Measurements from ENCODE around the gene SRCAP. TPM values are rescaled to one million over a fixed set of nuclear protein-coding genes. Genes with fewer than 3 reads are reported as not detected.

The SRCAP gene
- total RNA-seq, 1 experiment from 2014 or later = 9.4 TPM

DNA sequence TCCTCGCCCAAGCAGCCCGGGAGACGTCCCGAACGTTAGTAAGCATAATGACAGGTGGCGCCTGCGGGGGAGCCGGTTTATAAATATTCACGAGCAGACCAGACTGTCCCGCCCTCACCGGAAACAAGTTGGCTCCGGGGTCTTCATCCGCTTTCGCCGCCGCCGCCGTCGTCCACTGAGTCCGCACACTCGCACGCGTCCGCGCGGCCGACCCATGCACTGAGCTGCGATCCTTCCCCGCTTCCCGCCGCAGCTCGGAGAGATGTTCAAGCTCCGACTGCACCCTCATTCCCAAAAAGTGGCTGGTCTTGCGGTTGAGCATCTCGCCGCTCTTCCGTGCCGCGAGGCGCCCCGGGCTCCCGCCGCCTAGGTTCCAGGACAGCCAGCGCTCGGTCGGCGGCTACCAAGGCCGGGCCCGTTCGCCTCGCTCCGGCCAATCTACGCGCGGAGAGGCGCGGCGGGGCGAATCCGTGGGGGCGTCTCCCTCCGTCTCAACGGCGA, 62.5 kb downstream of the SRCAP start:
- DNase-seq (ENCODE audit: low read depth, low spot score) = no peak
- in situ Hi-C loops (cut with HindIII; ENCODE audit: low pct_unique_long_range_greater_than_20kb, low sequenced_read_pairs) = no loop called here

DNA sequence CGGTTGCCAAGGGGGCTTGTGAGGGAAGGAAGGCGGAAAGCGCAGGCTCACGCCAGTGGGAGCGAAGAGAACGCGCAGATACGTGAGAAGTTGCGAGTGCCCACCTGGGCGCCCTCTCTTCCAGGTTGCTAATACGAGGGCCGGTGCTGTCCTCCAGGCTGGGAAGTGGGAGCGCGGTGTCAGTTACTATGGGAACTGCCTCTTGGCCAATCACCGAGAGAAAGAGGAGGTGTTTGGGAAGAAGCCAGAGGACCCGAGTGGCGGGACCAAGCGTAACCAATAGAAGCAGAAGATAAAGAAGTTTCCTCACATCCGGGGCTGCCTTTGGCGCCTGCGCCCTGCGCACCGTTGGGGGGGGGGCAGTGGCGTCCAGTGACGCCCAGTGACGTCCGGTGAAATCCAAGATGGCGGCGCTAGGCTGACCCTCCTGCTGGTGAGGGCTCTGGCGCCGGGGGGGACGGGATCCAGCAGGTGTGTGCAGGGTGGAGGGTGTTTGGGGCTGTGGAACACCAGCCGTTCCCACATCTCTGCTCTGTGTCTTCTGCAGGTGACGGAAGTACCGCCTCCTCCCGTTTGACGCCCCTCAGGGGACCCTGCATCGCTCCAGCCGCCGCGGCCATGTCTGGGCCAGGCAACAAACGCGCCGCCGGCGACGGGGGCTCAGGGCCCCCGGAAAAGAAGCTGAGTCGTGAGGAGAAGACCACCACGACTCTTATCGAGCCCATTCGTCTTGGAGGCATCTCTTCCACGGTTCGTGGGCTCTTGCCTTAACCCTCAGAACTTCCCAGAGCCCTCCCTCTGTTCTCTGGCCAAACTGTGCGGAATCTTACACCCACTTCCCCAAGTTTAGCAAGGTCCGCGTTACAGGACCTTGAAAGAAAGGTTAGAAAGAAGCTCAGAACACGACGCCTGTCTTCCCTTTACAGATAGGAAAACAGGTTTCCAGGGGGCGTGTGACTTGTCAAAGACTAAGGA, 63.2 kb downstream of the SRCAP start, which contains the start of the genes CFAP119 and RNF40:
CFAP119 (minus strand) TSS at position 135 of the 975 bp plus-strand sequence. CDS start 314 bp downstream, outside the sequence.
RNF40 (plus strand) TSS at position 395 of the 975 bp plus-strand sequence; CDS start at position 619, 224 bp downstream.
- in situ Hi-C loops (cut with HindIII; ENCODE audit: low pct_unique_long_range_greater_than_20kb, low sequenced_read_pairs) = no loop called here
- DNase-seq (ENCODE audit: low read depth, low spot score) = peak; percentile 97

DNA sequence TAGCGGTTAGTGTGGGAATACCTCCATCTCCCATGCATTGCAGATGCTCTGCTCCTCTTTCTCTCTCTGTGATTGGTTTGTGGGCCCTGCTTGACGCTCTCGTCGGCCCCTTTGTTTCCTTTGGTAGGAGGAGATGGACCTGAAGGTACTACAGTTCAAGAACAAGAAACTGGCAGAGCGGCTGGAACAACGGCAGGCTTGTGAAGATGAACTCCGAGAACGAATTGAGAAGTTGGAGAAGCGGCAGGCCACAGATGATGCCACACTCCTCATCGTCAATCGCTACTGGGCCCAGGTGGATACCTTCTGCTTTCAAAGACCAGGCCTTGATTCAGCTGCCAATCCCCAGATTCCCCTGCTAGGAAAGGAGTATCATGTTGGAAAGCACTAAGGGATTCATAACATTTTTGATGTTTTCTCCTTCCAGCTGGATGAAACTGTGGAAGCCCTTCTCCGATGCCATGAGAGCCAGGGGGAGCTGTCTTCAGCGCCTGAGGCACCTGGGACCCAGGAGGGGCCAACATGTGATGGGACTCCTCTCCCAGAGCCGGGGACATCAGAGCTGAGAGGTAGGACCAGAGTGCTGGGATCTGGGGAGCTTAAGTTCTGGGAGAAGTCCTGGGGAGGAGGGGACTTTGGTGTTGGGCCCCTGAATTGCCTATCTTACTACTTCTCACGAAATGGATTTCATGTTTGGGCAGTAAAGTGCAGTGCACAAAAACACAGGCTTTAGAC, 64.2 kb downstream of the SRCAP start:
- no peak for DNase-seq (ENCODE audit: low read depth, low spot score)
- in situ Hi-C loops (cut with HindIII; ENCODE audit: low pct_unique_long_range_greater_than_20kb, low sequenced_read_pairs) = no loop called here

DNA sequence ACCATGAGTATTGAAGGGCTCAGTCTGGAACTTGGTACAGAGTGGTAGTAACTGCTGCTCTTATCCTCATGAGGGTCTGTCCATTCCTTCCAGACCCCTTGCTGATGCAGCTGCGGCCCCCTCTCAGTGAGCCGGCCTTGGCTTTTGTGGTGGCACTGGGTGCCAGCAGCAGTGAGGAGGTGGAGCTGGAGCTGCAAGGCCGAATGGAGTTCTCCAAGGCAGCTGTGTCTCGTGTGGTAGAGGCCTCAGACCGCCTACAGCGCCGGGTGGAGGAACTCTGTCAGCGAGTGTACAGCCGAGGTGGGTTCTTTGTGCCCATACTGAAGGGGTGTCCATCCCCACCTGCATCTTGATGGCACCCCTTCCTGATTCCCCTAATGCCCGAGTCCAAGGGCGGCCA, 65.1 kb downstream of the SRCAP start:
- in situ Hi-C loops (cut with HindIII; ENCODE audit: low pct_unique_long_range_greater_than_20kb, low sequenced_read_pairs) = no loop called here
- DNase-seq (ENCODE audit: low read depth, low spot score) = no peak

DNA sequence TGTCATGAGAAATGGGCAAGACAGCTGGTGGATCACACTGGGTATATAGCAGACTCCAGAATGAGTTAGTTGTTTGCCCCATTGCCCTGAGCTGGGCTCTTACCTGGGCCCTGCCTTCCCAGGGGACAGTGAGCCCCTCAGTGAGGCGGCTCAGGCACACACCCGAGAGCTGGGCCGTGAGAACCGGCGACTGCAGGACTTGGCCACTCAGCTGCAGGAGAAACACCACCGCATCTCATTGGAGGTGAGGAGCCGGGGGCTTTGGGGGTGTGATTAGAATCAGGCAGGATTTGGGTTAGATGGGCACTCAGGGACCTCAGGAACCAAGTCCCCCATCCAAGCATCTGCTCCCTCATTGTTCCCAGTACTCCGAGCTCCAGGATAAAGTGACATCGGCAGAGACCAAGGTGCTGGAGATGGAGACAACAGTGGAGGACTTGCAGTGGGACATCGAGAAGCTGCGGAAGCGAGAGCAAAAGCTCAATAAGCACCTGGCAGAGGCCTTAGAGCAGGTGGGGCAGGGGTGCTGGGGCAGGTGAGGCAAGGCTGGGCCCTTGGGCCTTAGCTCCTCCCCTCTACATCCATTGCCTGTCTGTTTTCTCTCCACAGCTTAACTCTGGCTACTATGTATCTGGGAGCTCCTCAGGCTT, 66.0 kb downstream of the SRCAP start:
- DNase-seq (ENCODE audit: low read depth, low spot score) = no peak
- in situ Hi-C loops (cut with HindIII; ENCODE audit: low pct_unique_long_range_greater_than_20kb, low sequenced_read_pairs) = no loop called here

DNA sequence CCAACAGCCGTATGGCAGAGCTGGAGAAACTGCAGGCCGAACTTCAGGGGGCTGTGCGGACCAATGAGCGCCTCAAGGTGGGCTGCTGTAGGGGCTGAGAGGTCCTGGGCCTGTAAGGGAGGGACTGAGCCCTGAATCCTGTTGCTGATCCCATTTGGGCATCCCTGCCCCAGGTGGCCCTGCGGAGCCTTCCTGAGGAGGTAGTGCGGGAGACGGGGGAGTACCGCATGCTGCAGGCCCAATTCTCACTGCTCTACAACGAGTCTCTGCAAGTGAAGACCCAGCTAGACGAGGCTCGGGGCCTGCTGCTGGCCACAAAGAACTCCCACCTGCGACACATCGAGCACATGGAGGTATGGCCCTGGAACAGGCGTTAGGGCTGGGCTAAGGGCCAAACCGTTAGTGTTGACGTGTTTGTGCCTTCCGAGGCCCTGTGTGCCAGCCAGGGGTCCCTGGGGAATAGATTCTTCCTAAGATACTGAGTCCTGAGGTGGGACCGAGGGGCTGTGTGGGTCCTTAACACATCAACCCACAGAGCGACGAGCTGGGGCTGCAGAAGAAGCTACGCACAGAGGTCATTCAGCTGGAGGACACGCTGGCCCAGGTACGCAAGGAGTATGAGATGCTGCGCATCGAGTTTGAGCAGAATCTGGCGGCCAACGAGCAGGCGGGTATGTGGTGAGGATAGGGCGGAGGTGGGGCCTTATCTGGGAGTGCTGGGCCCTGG, 67.4 kb downstream of the SRCAP start:
- no peak for DNase-seq (ENCODE audit: low read depth, low spot score)
- in situ Hi-C loops (cut with HindIII; ENCODE audit: low pct_unique_long_range_greater_than_20kb, low sequenced_read_pairs) = no loop called here

DNA sequence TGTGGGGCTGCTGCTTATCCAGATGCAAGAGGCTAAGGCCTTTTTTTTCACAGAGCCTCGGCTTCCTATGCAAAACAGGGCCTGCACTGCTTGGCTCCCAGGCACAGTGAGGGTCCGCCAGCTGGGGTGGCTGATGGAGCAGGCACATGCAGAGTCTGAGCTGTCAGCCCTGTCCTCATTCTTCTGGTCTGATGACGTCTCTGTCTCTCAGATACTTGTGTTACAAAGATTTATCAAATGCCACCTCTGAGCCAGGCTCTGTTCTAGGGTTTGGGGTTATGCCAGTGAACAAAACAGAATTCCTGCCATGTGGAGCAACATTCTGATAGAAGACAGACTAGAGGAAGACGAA, 67.9 kb downstream of the SRCAP start:
- DNase-seq (ENCODE audit: low read depth, low spot score) = no peak
- in situ Hi-C loops (cut with HindIII; ENCODE audit: low pct_unique_long_range_greater_than_20kb, low sequenced_read_pairs) = no loop called here

DNA sequence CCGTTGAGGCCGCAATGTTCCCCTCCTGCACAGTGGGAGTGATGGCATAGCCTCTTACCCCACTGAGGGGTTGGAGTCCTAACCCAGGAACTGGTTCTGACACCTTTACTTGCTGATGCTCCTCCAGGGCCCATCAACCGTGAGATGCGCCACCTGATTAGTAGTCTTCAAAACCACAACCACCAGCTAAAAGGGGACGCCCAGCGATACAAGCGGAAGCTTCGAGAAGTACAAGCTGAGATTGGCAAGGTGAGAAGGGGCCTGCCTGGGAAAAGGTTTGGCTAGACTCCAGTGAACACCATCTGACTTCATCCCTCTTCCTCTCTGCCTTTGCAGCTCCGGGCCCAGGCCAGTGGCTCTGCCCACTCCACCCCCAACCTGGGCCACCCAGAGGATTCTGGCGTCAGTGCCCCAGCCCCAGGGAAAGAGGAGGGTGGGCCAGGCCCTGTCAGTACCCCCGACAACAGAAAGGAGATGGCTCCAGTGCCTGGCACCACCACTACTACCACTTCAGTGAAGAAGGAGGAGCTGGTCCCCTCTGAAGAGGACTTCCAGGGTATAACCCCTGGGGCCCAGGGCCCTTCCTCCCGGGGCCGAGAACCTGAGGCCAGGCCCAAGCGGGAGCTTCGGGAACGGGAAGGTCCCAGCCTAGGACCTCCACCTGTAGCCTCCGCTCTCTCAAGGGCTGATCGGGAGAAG, 68.9 kb downstream of the SRCAP start:
- in situ Hi-C loops (cut with HindIII; ENCODE audit: low pct_unique_long_range_greater_than_20kb, low sequenced_read_pairs) = no loop called here
- no peak for DNase-seq (ENCODE audit: low read depth, low spot score)

DNA sequence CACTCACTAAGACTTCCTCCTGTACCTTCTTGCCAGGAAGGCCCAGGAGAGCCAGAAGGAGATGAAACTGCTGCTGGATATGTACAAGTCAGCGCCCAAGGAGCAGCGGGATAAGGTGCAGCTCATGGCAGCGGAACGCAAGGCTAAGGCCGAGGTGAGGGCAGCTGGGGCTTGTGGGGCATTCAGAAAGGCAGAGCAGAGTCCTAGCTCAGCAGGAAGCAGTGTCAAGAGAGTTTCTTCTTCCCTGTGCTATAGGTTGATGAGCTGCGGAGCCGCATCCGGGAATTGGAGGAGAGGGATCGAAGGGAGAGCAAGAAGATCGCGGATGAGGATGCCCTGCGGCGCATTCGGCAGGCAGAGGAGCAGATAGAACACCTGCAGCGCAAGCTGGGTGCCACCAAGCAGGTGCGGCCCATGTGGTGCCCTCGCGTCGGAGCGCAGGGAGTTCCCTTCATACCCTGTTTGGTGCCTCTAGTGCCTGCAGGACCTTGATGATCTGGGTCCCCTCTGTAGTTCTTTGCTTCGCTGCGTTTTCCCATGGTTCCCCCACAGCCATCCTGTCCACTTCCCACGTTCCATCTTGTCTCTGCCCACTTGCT, 69.7 kb downstream of the SRCAP start:
- DNase-seq (ENCODE audit: low read depth, low spot score) = no peak
- in situ Hi-C loops (cut with HindIII; ENCODE audit: low pct_unique_long_range_greater_than_20kb, low sequenced_read_pairs) = no loop called here

DNA sequence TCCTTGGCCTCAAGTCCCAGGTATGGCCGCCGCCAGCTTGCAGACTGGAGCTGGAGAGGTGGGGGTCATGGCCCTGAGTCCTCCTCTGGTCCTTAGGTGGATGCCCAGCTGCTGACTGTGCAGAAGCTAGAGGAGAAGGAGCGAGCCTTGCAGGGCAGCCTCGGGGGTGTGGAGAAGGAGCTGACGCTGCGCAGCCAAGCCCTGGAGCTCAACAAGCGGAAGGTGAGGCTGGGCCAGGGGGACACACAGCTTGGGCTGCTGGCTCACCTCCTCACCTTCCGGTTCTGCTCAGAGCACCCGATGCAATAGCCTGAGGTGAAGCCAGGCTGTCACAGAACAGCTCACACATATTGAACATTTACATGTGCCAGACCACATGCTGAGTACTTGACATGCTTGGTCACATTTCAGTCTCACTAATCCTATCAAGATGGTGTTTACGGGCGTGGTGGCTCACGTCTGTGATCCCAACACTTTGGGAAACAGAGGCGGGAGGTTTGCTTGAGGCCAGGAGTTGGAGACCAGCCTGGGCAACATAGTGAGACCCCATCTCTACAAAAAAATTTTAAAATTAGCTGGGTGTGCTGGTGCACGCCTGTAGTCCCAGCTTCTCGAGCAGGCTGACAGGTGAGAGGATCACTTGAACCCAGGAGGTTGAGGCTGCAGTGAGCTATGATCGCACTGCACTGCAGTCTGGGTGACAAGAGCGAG, 70.6 kb downstream of the SRCAP start:
- in situ Hi-C loops (cut with HindIII; ENCODE audit: low pct_unique_long_range_greater_than_20kb, low sequenced_read_pairs) = no loop called here

DNA sequence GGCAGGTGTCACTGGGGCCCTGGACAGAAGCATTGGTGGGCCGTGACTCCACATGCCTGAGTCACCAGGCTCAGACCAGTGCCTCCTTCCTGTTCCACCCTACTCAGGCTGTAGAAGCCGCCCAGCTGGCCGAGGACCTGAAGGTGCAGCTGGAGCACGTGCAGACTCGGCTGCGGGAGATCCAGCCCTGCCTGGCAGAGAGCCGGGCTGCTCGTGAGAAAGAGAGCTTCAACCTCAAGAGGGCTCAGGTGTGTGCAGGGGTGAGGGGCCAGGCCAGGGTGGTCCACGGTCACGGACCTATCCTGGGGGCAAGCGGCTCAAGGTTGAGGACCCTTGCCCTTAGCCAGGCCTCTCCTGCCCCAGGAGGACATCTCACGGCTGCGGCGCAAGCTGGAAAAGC, 72.8 kb downstream of the SRCAP start:
- no peak for DNase-seq (ENCODE audit: low read depth, low spot score)
- in situ Hi-C loops (cut with HindIII; ENCODE audit: low pct_unique_long_range_greater_than_20kb, low sequenced_read_pairs) = no loop called here

More for the DNA sequence above, 70.6 kb downstream of the SRCAP start:
- no peak for DNase-seq (ENCODE audit: low read depth, low spot score)

DNA sequence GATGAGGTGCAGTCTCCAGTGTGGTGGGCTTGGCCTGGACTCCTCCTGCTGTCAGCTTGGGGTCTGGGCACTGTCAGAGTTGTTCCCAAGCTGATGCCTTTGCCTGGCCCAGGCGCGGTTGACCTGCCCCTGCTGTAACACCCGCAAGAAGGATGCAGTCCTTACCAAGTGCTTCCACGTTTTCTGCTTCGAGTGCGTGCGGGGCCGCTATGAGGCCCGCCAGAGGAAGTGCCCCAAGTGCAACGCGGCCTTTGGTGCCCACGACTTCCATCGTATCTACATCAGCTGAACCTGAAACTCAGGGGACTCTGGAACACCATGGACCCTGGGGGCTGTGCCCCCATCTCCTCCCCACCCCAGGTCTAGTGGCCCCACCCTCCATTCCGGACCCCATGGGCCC, 74.9 kb downstream of the SRCAP start:
- no peak for DNase-seq (ENCODE audit: low read depth, low spot score)
- in situ Hi-C loops (cut with HindIII; ENCODE audit: low pct_unique_long_range_greater_than_20kb, low sequenced_read_pairs) = no loop called here

DNA sequence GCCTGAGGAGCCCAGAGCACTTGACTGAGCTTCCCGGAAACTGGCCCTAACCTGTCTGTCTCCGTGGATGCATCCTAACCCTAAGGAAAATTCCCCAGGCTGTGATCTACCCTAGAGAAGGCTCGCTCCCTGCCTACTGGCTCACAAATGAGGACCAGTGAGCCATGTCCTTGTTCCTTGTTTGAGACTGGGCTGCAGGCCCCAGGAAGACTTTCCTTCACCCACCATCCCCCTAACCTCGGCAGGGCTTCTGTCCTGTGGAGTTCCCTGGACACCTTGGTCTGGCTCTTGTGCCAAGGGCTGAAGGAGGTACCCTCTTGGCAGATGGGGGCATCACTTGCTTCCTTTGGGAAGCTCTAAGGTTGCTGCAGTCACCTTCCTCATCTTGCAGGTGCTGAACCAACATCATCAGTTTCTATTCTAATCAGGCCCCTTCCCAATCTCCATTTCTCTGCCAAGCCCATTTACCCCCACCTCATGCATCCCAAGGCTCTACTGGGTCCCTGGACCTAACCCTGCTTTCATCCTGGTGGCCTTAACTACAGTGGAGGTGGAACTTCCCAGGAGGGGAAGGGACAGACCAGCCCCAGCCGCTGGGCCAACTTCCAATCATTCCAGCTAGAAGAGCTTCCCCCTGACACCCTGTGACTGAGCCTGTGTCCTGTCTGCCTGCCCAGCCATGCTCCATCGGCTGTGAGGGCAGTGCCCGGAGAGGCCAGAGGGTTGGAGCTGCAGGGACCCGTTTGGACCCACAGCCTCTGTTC, 75.6 kb downstream of the SRCAP start:
- DNase-seq (ENCODE audit: low read depth, low spot score) = no peak
- in situ Hi-C loops (cut with HindIII; ENCODE audit: low pct_unique_long_range_greater_than_20kb, low sequenced_read_pairs) = no loop called here

DNA sequence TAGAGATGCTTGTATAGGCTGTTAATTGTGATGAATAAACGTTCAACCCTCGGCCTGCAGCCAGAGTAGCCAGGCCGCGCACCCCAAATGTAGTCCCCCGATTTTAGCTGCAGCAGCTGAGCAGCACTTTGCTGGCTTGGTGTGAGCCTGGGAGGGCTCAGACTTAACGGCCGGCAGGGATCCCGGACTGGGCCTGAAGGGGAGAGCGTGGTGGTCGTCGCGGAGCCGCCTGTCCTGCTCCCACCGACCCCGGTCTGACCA, 76.1 kb downstream of the SRCAP start:
- no peak for DNase-seq (ENCODE audit: low read depth, low spot score)
- in situ Hi-C loops (cut with HindIII; ENCODE audit: low pct_unique_long_range_greater_than_20kb, low sequenced_read_pairs) = no loop called here

DNA sequence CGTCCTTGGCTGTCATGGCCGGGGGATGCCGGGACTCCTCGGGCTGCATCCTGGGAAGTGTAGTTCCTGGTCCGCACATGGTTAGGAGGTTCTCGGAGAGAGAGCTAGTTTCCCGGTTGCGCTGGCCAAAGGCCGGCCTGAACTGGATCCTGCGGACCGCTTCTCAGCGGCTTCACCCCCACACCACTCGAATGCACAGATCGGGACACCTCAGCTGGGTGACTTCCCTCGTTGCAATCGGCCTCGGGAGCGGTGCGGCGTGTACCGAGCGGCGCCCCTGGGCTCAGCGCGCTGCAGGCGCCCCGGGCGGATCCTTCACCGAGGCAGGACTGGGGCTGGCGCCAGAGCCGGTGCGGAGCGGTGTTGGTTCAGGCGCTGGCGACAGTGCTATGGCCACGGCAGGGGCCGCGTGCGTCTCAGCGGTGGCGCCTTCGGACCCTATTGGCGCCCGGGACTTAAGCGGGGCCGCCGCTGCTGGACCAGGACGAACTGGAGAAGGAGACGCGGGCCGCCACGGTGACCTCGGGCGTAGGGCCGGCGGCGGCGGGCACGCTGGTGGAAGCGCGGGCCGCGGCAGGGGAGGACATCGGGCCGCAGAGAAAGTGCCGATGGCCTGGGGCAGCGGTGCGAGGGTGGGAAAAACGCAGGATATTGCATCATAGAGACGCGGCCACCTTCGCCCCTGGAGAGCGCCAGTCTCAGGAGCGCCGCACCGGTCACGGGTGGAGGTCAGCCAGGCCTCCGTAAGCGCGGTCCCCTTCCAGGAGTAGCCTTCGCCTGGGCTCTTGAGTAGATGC, 76.6 kb downstream of the SRCAP start:
- in situ Hi-C loops (cut with HindIII; ENCODE audit: low pct_unique_long_range_greater_than_20kb, low sequenced_read_pairs) = no loop called here
- DNase-seq (ENCODE audit: low read depth, low spot score) = peak; percentile 86

Data from SK-MEL-5 (cell line).